Superior temporal gyrus (tissue), 1 donor: Measurements from ENCODE around the gene ZBTB45.
"Not testable (repeated sequence)": the region's sequence is repeated elsewhere in the genome, so short reads cannot be mapped to it uniquely, and the experiment has no call there.

Source experiments
- DNase-seq: peaks from one replicate; pipeline ENCODE4 v3.0.0-alpha.2; 2016; ENCODE audit errors: extremely low spot score

The ZBTB45 gene

DNA sequence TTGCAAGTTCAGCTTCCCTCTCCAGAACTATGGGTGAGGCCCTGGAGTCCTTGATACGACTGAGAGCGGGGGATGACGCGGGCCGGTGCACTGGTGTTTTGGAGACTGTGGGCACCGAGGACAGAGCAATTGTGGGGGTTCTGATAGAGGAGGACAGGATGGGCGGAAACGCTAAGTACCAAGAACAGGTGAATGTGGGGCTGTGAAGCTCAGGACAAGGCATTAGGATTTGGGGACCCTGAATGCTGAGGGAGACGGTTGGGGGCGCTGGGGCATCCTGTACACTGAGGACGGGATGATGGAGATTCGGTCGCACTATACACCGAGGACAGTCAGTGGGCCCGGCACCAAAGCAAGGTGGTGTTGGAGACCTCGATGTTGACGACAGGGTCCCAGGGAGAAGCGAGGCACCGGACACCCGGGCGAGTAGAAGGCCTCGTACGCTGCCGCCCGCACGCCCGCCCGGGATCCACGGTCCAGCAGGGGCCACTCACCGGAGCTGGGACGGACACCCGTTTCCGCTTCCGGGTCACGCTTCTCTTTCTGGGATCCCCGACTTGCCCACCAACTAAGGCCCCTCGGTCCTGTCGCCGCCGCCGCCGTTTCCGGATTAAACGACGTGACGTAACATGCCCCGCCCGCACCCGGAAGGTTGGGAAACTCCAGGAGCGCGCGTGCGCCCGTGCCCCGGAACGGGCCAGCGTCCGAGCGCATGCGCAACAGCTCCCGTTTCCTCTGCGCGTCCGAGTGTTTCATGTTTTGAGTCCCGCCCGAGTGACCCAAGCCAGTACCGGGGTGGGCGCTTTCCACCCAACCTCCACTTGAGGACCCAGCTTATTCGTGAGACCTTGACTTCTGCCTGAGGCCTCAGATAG lies 35.1 kb upstream of the ZBTB45 start, which contains the start of gene CHMP2A:
CHMP2A (minus strand) TSS at position 612 of the 875 bp plus-strand sequence. CDS start 893 bp downstream, outside the sequence.
- DNase-seq: peak; percentile 95

- no peak for DNase-seq
These were observed 34.3 kb upstream of the ZBTB45 start for GRCh38 chr19:58553799-58554493.

DNA sequence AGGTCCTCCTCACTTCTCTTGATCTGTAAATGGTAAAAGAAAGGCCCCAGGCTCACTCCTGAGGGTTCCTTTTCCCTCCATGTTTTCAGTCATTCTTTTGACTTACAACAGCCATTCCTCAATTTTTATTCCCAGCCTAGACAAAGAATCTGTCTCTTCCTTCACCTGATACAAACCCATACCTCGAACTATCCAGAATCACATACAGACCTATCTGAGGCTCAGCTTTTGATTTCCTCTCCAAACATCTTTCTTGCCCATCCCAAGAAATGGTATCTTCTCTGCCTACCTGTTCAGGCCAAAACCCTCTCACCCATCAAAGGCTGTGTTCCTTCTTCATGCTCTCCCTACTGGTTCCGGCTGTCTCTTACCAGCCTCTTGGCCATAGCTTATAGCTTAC lies 33.0 kb upstream of the ZBTB45 start:
- DNase-seq: no peak

DNA sequence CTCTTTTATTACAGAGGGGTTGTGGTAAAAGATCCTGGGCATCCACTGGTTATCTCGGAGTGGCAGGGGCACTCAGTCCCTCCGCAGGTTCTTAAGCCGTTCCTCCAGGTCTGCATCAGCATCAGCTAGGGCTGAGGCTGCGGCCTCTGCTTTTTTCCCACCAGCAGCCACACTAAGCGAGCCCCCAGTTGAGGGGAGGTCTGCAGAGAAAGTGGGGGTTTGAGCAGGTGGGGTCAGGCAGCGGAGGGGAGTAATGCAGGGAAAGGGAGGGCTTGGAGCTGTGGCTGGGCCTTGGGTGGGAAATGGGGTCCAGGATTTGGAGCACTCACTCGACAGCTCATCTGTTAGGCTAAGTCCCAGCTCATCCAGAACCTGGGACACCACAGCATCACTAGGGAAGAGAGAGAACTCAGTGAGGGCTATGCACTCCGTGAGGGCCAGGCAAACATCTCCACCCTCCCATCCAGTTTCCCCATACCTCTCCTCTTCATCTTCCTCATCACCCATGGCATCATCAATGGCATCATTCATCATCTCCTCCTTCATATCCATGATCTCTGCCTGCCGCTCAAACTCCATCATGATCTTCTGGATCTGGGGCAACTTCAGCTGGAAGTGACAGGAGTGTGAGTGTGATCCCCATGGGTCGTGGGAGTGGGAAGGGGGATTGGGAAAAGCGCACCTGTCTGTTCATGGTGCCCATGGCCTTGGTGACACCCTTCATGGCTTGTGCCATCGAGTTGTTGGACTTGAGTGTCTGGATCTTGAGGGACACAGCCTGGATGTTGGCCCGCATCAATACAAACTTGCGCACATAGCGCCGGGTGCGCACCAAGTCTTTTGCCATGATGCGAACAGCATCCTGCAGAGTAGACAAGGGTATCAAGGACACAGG lies 32.2 kb upstream of the ZBTB45 start:
- no peak for DNase-seq

- DNase-seq: no peak
These were observed 31.5 kb upstream of the ZBTB45 start for GRCh38 chr19:58551123-58551497.

DNA sequence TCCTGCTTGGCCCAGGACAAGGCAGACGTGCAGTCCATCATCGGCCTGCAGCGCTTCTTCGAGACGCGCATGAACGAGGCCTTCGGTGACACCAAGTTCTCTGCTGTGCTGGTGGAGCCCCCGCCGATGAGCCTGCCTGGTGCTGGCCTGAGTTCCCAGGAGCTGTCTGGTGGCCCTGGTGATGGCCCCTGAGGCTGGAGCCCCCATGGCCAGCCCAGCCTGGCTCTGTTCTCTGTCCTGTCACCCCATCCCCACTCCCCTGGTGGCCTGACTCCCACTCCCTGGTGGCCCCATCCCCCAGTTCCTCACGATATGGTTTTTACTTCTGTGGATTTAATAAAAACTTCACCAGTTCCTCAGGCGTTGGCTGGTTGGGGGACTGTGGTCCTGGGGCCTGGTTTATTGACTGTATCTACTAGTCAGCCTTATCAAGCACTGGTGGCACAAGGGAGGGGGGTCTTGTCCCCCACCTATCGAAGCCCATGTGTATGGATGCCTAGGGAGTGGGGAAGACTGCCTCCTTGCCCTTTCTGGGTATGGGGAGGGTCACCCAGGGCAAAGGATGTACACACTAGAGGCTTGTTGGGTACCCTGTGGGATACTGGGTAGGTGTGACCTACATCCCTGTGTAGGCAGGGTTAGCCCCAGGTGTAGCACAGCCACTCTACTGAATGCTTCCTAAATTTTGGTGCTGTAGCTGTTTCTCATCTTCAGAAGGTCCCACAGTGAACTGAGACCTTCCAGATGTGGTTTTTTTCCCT lies 30.9 kb upstream of the ZBTB45 start:
- no peak for DNase-seq

DNA sequence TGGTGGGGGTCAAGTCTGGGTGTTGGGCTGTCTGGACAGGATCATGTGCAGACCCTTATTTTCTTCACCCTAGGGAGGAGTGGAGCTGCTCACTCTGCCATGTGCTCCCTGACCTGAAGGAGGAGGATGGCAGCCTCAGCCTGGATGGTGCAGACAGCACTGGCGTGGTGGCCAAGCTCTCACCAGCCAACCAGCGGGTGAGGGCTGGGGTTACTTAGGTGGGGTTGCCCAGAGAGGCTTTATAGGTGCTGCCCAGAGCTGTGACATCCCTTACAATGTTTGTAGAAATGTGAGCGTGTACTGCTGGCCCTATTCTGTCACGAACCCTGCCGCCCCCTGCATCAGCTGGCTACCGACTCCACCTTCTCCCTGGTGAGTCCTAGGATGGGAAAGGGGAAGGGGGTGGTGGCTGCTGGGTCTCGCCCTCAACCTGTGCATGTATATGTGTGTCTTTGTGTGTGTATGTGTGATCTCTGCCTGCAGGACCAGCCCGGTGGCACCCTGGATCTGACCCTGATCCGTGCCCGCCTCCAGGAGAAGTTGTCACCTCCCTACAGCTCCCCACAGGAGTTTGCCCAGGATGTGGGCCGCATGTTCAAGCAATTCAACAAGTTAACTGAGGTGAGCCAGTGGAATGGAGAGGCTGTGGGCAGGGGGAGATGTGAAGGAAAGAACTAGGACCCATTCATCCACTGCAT lies 30.2 kb upstream of the ZBTB45 start:
- no peak for DNase-seq

DNA sequence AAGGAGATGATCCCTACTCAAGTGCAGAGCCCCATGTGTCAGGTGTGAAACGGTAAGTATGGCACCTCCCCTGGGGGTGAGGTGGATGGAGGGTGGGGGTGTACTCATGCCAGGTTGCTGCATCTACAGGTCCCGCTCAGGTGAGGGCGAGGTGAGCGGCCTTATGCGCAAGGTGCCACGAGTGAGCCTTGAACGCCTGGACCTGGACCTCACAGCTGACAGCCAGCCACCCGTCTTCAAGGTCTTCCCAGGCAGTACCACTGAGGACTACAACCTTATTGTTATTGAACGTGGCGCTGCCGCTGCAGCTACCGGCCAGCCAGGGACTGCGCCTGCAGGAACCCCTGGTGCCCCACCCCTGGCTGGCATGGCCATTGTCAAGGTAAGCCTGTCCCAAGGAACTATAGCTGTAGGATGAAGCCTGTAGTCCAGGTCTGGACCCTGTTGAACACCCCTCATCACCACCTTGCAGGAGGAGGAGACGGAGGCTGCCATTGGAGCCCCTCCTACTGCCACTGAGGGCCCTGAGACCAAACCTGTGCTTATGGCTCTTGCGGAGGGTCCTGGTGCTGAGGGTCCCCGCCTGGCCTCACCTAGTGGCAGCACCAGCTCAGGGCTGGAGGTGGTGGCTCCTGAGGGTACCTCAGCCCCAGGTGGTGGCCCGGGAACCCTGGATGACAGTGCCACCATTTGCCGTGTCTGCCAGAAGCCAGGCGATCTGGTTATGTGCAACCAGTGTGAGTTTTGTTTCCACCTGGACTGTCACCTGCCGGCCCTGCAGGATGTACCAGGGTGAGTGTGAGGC lies 29.5 kb upstream of the ZBTB45 start:
- DNase-seq: no peak

GRCh38 chr19:58547323-58548312 lies 28.0 kb upstream of the ZBTB45 start:
- DNase-seq: no peak

GRCh38 chr19:58546019-58546530 lies 26.5 kb upstream of the ZBTB45 start:
- DNase-seq: no peak

DNA sequence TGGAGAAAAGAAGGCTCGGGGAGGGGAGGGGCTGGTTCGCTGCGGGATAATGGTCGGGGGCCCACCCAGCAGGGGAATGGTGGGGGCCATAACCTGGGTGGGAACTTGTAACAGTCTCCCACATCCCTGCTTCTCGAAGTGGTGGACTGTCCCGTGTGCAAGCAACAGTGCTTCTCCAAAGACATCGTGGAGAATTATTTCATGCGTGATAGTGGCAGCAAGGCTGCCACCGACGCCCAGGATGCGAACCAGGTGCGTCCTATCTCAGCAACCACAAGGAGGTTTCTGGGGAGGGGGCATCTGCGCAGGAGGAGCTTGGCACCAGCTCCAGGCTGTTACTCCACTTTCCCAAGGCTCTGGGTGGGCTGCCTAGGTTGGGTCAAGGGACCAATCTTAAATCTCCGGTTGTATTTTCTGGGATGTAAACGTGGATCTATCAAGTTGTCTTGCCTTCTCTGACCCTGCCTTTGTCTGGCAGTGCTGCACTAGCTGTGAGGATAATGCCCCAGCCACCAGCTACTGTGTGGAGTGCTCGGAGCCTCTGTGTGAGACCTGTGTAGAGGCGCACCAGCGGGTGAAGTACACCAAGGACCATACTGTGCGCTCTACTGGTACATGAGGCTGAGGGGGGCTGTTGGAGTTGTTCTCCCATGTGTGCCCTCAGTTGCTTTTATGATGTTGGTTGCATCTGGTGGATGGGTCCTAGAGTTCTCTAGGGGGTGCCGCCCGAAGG lies 25.8 kb upstream of the ZBTB45 start:
- no peak for DNase-seq

- peak; percentile 34 for DNase-seq
These were observed 25.1 kb upstream of the ZBTB45 start for GRCh38 chr19:58544591-58545285.

GRCh38 chr19:58543826-58544590 lies 24.4 kb upstream of the ZBTB45 start, which contains the start of gene TRIM28:
Gene TRIM28 (plus strand): TSS chr19:58544064. CDS start chr19:58544758, 694 bp downstream.
- DNase-seq: peak; percentile 96

DNA sequence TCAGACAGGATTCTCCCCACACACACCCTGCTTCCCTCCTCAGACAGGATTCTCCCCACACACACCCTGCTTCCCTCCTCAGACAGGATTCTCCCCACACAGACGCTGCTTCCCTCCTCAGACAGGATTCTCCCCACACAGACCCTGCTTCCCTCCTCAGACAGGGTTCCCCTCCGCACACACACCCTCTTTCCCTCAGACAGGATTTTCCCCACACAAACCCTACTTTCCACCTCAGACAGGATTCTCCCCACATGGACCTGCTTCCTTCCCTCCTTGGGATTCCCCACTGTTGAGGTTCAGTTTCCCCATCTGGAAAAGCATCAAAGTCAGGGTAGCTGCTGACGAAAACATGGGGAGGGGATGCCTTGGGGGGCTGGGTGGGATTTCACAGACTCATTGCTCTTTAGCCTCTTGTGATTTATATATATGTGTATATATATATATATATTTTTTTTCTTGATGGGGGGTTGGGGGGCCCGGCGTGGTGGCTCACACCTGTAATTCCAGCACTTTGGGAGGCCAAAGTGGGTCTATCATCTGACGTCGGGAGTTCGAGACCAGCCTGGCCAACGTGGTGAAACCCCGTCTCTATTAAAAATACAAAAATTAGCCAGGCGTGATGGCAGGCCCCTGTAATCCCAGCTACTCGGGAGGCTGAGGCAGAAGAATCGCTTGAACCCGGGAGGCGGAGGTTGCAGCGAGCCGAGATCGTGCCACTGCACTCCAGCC lies 23.2 kb upstream of the ZBTB45 start:
- not testable (repeated sequence) for DNase-seq

- not testable (repeated sequence) for DNase-seq
These were observed 19.6 kb upstream of the ZBTB45 start for GRCh38 chr19:58539169-58539559.
